GM18498 (cell line): ENCODE measurements around the gene ANKH.
A peak's percentile ranks its signal among the peaks of the same experiment; 100 is the strongest.
"Not testable (repeated sequence)": the region's sequence is repeated elsewhere in the genome, so short reads cannot be mapped to it uniquely, and the experiment has no call there.

Experiments
- ATAC-seq: cut with Tn5 transposase; IDR thresholded peaks from one replicate; pipeline ENCODE4 v1.9.1; 2021; ENCODE audit warnings: mild to moderate bottlenecking, moderate library complexity; ENCODE audit not compliant: unreplicated experiment

Gene ANKH

DNA sequence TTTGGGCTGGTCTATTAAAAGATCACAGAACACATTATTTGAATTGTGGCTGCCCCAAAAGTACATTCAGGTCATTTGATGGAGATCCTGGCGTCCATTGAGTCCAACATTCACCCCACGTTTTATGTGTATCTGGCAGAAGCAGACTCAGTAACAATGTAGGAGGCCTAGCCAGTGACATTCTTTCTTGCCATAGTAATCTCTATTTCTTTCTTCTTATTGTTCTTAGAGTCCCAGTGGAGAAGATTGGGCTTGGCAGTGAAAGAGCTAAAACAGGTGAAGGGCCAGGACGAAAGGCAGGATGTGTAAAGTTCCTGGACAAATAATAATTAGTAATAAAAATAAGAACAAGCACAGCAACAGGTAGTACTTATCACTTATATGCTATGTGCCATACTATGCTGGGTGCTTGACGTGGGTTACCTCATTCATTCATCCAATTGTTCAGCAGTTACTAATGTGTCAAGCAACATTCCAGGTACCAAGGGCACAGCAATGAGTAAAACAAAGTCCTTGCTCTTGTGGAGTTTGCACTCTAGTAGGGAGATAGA is 12.6 kb upstream of the ANKH start:
- no peak for ATAC-seq

DNA sequence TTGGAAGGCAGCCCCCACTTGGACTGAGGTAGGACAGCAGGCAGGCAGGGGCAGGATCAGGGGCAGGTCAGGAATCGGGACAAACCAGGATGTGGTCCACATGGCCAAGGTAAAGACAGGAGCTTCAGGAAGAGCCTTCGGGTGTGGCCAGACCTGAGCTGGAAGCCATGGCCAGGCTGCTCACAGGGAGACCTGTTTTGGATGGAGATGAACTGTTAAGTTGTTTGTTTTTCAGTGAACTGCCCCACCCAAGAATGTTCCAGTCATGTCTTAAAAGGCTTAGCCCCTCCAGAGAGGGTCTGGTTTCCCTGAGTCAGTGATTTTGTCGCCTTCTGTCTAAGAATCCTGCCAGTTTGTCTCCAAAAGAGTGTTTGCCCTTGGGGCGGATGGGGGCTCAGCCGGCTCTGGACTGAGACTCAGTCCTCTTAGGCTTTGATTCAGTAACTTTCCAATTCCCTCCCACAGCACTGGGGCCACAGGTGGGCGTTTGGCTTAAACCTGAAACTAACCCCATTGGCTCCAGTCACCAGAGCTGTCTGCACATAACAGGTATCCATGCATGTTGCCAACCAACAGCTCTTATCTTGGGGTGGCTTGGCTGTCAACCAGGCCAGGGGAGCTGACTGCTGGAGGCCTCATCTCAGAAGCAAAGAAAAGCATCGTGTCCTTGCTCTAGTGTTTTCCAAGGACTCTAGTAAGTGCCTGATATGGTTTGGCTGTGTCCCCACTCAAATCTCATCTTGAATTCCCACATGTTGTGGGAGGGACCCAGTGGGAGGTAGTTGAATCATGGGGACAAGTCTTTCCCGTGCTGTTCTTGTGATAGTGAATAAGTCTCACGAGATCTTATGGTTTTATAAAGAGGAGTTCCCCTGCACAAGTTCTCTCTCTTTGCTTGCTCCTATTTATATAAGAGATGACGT is 11.3 kb upstream of the ANKH start:
- no peak for ATAC-seq

DNA sequence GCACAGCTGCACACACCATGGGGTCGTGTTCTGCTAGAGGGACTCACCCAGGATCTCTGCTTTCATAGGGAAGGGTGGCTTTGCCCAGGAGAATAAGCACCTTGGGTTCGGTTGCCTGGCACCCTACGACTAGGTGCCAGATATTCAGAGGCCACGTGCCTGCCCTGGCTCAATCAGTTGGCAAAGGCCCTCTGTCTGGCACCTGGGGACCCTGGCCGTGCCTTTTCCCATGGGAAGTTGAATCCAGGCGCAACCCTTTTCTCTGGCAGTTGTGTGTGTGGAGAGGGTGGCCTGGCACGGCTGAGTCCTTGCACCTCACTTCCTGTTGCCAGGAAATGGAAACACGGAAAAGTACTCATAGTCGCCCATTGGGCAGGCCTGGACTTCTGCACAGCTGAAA is 10.2 kb upstream of the ANKH start:
- no peak for ATAC-seq

DNA sequence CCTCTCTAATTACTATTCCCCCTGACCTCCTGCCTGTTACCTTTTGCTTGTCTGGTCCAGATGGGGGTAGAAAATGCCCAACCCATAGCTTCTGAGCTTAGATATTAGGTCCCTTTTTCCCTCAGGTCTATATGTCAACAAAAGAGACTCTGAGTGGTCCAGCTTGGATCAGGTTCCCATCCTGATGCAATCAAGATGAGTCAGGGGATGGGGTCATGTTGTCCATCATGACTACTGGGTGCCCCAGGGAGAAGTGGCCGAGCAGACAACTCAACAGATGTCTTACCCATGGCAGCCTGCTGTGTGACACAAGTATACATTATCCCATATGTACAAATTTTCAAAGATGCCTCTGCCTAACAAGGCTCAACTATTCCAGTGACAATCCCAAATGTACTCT is 9.1 kb upstream of the ANKH start:
- no peak for ATAC-seq

DNA sequence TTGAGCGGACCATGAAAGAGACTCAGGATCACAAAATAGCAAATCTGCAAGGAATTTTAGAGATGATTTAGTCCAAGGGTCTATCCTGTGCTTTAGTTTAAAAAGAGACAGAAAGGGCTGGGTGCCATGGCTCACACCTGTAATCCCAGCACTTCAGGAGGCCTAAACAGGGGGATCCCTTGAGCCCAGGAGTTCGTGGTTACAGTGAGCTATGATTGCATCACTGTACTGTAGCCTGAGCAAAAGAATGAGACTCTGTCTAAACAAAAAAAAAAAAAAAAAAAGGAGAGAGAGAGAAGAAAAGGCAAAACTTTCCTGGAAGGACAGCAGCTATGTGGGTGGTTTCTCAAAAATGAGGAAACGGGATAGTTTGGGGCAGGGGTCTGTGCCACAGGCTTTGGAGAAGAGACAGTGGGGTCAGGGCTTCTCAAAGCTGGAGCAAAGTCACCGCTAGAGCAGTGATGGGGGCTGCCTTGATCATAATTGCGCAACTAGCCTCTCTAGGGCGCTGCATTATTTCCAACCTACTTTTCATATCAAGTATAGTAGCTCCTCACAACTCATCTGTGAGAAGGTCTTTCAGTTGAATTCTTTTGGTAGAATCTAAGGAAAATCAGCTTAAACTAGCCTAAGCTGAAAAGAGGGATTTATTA is 8.5 kb upstream of the ANKH start:
- ATAC-seq: no peak

DNA sequence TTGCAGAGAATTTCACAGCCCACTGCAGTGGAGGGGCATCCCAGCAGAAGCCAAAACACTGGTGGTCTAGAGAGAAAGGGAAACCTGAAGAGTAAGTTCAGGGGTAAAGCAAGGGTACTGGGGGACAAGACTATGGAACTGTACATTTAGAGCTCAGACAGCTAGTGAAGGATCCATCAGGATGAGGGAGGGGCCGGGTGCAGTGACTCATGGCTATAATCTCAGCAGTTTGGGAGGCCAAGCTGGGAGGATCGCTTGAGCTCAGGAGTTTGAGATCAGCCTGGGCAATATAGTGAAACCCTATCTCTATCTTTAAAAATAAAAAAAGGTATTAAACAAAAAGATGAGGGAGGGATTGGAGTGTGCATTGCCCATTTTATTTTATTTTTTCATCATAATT is 7.8 kb upstream of the ANKH start:
- no peak for ATAC-seq

DNA sequence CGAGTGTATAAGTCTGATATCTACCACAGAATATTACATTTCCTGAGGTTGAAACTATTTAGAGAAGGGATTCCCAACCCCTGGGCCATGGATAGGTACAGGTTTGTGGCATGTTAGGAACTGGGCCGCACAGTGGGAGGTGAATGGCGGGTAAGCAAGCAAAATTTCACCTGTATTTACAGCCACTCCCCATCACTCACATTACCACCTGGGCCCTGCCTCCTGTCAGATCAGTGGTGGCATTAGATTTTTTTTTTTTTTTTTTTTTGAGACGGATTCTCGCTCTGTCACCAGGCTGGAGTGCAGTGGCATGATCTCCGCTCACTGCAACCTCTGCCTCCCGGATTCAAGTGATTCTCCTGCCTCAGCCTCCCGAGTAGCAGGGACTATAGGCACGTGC is 6.6 kb upstream of the ANKH start:
- ATAC-seq: not testable (repeated sequence)

DNA sequence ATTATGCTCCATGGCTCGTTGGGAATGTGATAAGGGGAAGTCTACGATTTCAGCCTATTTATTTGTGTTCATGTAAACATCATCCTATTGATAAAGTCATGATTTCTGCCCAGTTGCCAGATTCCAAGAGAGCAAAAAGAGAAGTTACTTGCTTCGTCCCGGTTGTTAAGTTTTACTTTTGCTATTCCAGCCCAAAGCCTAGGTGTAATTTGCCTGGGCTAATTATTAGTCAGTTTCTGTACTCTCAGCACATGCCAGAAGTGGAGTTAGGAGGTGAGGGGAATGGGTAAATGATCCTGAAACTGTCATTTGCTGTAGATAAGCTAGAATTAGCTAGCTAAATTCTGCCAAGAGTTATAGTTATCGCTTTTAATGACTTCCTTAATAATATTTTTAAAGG is 4.5 kb upstream of the ANKH start:
- ATAC-seq: no peak

DNA sequence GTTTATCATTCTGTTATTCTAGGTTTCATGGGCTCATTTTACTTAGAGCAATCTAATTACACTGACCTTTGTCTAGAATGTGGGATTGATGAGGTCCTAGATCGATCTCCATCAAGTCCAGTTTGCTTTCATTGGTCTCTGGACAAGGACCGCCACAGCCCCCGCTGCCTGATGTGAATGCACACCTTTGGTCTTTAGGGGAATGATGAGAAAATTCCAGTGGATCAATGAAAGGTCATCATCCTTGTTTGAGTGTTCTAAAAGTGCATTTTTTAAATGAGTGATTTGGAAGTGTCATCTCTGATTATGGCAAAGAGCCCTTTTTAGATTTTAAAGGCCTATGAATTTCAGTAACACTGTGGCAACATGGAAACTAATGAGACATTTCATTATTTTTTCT is 2.2 kb upstream of the ANKH start:
- no peak for ATAC-seq

DNA sequence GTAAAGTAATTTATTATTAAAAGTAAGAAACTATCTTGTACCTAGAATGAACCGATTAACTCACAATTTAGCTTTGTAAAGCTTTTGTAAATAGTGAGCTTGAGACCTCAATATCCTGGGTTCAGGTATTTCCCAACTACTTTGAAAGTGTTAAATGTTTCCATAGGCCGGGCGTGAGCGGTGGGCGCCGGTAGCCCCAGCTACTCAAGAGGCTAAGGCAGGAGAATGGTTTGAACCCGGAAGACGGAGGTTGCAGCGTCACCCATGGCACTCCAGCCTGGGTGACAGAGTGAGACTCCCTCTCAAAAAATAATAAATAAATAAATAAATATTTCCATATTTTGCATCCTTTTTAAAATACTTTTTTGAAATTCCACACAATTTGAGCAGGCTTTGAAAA is 1.5 kb upstream of the ANKH start:
- no peak for ATAC-seq

DNA sequence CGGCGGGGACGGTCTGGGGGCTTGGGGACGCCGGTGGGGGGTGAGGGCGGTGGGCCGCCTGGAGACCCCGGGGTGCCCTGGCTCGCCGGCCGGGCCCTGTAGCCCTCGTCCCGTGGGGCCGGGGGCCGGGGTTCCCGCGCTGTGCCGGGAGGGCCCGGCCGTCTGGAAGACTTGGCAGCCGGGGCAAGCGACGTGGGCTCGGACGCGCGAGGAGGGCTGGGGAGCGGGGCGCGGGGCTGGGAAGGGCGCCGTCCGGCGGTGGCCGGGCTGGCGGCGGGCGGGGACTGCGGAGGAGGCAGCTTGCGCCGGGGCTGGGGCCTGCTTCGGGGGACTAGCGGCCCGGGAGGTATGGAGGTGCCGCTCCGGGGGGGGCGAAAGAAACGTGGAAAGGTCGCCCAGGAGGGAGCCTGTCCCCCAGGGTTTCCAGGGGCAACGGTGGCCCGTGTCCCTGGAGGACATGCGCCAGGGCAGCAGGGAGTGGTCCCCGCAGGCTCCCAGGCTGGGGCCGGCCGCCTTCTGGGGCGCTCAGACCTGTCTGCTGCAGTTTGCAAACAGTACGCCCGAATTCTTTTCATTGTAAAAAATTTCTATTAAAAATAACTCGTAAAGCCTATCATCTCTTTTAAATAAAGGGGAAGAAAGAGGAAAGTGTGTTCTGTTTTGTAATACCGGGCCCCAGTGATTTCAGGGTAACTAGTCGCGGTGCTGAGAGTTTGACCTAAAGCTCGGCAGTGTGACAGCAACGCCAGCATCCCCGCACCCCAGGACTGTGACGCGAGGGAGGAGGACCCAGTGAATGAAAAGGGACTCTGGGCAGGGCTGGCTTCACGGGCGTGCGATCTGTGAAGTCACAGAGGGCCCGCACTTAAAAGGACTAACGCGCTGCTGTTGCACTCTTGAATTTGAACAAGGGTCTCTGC is 752 bp upstream of the ANKH start:
- ATAC-seq: peak; percentile 49

DNA sequence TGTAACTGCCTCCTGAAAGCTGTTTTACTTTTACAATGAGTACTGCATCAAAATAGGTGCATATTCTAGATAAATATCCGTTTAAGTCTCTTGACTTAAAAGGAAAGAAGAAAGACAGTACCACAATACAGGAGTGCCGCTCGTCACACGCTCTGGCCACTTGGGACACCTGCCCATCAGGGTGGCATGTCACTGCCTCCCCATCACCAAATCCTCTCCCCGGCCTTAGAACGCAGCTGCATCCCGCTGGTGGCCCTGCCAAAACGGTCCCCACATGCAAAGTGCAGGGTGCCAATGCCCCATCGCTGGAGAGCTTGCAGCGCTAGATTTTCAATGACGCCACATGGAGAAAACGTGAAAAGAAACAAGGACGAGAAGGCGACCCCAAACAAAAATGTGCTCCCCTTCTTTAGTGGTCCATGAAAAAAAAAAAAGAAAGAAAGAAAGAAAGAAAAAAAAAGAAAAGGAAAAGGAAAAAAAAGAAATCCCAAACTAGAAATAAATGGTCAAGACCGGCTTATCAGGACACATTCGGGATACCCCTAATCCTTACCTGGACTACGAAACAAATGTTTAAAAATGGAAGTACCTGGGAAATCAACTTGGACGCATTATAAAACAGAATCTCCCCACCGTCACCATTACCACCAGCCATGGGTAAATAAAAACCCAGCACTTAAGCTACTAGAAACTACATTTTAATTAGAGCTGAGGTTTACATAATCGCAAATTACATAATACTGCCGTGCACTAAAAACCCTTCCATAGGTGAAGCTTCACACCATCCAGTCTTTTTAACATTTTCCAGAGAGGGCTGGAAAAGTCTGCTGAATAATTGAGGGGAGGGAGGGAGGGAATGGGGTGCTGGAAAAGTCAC is 1.0 kb downstream of the ANKH start:
- ATAC-seq: no peak

DNA sequence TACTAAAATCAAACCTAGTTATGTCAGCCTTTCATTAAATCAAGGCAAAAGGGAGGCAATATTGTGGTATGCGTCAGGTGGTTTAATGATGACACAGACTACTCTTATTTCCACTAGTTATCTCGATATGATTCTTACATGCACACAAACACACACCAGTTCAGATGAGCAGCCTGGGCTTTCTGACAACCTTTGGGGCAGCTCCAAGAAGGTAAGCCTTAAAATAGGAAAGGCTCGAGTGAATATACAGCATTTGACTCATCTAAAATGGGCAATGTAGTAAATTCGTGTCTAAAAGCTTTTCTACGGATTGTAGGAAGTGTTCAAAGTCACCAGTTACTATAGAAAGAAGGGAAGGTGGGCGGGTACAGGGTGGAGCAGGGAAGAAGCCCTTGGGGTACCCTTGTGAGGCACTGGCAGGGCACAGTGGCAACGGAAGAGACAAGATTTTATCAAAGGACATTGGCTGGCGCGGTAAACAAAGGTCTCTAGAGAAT is 1.9 kb downstream of the ANKH start:
- no peak for ATAC-seq

DNA sequence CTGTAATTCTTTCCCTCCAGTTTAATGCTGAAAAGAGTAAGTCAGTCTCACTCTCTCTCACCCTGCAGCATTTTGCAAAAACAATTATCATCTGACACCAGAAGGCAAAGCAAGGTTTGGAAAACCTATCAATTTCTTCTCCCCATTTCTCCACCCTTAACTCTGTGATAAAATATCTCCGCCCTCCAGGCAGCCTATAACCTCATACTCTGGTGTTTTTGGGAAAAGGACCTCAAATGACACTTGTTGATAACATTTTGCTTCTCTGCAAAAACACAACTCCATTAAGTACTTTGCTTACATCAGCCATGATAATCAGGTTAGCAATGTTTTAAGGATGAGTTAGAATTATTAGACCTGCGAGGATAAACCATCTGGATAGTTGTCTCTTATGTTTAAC is 2.3 kb downstream of the ANKH start:
- no peak for ATAC-seq

DNA sequence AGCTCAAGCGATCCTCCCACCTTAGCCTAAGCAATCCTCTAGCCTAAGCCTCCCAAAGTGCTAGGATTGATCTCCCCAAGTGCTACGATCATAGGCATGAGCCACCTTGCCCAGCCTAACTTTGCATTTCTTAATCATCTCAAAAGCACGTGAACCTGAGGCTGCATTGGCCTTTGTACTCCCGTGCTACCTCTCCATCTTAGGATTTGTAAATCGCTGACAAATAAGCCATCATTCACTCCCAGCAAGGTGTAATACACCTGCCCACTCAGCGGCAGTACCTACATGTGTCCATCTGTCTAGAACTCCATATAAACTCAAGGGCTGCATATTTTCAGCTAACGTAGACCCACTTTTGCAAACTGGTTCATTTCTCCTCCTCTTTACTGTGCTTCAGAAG is 2.8 kb downstream of the ANKH start:
- no peak for ATAC-seq

DNA sequence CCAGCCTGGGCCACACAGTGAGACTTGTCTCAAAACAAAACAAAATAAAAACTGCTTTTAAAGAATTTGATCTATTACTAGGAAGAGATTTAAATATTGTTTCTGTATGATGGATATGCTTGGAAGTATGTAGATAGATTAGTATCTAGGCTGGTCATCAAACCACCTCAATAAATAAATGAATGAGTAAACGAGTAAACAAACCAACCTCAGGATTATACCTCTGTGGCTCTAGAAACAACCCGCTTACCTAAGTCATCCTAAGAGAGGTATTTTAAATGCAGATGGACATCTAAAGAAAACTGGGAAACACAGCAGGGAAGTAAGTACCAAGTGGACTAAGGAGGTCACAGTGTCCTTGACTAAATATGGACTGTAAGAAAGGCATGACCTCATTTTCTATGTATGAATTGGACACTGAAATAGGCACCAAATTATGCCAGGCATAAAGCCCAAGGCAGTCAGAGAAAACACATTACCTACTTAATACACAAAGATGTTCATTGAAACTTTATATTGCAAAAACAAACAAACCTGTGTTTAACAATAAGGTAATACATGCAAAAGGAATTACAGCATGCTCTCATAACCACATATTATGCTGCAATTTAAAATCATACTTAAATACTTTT is 7.3 kb downstream of the ANKH start:
- ATAC-seq: no peak

DNA sequence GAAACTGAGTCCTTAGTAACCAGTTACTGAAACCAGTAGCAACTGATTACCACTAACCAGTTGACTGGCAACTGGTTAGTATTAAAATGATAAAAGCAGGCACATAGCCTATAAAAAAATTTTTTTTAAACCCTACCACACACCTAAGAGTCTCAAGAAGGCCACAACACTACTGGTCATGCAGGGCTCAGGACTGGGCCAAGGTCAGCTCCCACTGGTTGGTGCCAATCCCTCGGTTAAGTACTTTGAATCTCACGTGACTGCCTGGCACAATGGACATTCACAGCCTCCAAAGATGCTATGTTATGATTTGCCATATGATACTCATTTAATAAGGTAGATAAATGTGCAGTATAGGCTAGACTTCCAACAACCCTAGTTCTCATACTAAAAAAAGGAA is 8.5 kb downstream of the ANKH start:
- no peak for ATAC-seq

DNA sequence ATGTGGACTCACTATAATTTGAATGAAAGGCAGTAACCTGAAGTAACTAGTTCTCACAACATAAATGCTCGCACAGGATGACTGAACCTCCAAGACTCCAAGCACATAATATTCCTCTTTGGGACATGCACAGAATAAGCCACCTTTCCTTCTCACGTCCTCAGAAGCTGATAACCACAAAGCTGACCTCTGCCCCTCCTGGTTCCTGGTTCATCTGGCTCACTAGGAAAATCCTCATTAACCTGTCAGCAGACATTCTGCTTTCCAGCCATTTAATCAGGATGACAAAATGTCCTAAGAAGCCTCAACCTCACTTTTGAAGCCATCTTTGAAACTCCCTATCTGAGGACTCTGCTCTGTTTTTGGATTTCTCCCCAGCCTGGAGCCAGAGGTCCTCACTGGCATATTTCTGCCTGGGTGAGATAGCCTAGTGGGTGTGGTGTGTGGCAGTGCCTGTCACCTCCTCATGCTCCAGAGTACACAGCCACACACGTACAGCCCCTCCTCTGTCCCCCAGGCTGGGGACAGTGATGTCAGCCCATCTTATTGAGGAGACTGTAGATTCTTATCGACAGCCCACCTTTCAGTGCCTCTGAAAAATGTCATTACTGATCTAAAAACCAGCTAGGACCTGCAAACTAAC is 10.3 kb downstream of the ANKH start:
- no peak for ATAC-seq

DNA sequence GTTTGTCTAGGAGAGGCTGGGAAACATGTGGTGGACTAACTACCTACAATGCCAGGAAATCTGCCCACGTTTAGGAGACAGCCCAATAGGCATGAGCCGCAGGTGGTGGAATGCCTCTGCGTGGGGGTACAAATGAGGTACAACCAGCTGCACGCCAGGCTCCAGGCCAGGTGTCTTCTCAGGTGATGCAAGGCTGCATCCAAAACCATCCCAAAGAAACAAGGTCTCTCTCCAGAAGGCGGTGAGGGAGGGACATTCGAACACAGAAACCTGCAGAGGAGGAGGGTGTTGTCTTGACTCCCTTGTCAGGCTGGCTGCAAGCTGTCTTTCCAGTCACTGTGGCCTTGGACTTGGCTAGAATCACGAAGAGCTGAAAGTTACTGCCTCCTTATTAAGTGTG is 11.6 kb downstream of the ANKH start:
- ATAC-seq: no peak
